GM19099 (cell line): Measurements from ENCODE around the gene CD84.

Experiments used
- POLR2A ChIP-seq: IDR thresholded peaks from 3 replicates; pipeline ENCODE4 v1.6.1; 2011; ENCODE audit warnings: low read depth; ENCODE audit not compliant: insufficient read length; ENCODE audit errors: extremely low read depth

The CD84 gene

GRCh38 chr1:160540859-160541233 is 38.5 kb downstream of the CD84 start:
- TF ChIP-seq POLR2A: no peak

GRCh38 chr1:160539990-160540858 is 39.1 kb downstream of the CD84 start:
- peak; percentile 67 for TF ChIP-seq POLR2A

- no peak for TF ChIP-seq POLR2A
Measured at GRCh38 chr1:160539684-160539989, 39.7 kb downstream of the CD84 start.

- TF ChIP-seq POLR2A: no peak
Measured at GRCh38 chr1:160538985-160539651, 40.2 kb downstream of the CD84 start.

- TF ChIP-seq POLR2A: no peak
Measured at GRCh38 chr1:160537714-160538665, 41.3 kb downstream of the CD84 start.

- no peak for TF ChIP-seq POLR2A
Measured at GRCh38 chr1:160534823-160535605, 44.3 kb downstream of the CD84 start.

- peak; percentile 83 for TF ChIP-seq POLR2A
Measured at GRCh38 chr1:160522622-160523345, 56.5 kb downstream of the CD84 start, which contains the start of gene SLAMF6. Gene SLAMF6 (minus strand): TSS chr1:160523255. CDS start chr1:160523192, 63 bp downstream.

GRCh38 chr1:160522136-160522535 is 57.2 kb downstream of the CD84 start:
- no peak for TF ChIP-seq POLR2A

GRCh38 chr1:160521554-160521953 is 57.7 kb downstream of the CD84 start:
- peak; percentile 5 for TF ChIP-seq POLR2A

GRCh38 chr1:160520999-160521398 is 58.3 kb downstream of the CD84 start:
- peak; percentile 40 for TF ChIP-seq POLR2A

- TF ChIP-seq POLR2A: no peak
Measured at GRCh38 chr1:160520582-160520981, 58.7 kb downstream of the CD84 start.

- peak; percentile 33 for TF ChIP-seq POLR2A
Measured at GRCh38 chr1:160519642-160520435, 59.5 kb downstream of the CD84 start.

GRCh38 chr1:160504651-160505050 is 74.6 kb downstream of the CD84 start:
- no peak for TF ChIP-seq POLR2A
